IMR-90 (cell line): ENCODE measurements around the gene TTC24. TPM values are rescaled to one million over a fixed set of nuclear protein-coding genes. Genes with fewer than 3 reads are reported as not detected.

Experiments
- ATAC-seq: fragments of 200-7000 bp; cut with Tn5 transposase; 2 replicates; pipeline ENCODE4 v1.9.1; 2020; ENCODE audit warnings: low read depth, mild to moderate bottlenecking, moderate library complexity
- BruUV-seq: library from RNA; stranded (reverse); fragments of 400-500 nt; replicated peaks from 2 replicates; lab custom pipeline; 2021; lab: Mats Ljungman, UMichigan
- CTCF ChIA-PET: fragments of 300-600 bp; formaldehyde crosslinking; extraction: SDS; loops from one replicate; lab custom pipeline; 2021; ENCODE audit warnings: antibody characterized with exemption; lab: Yijun Ruan, JAX
- POLR2A ChIA-PET: fragments of 300-600 bp; sonication (Branson Sonifier 250); formaldehyde crosslinking; loops from one replicate; lab custom pipeline; 2022; ENCODE audit warnings: antibody characterized with exemption; ENCODE audit not compliant: unreplicated experiment; lab: Charles Lee
- DNase-seq: peaks from one replicate; pipeline ENCODE4 v3.0.0; 2013
- H2AFZ ChIP-seq: replicated peaks from 2 replicates; pipeline ENCODE3; 2013; ENCODE audit warnings: low read length, mild to moderate bottlenecking; ENCODE audit not compliant: poor library complexity
- H2AK5ac ChIP-seq: 2 replicates; pipeline ENCODE4 v1.6.1; 2013; ENCODE audit warnings: low read depth, low read length, inconsistent platforms
- H2AK9ac ChIP-seq: replicated peaks from 2 replicates; pipeline ENCODE3; 2013; ENCODE audit warnings: mild to moderate bottlenecking, low read depth, low read length, moderate library complexity; ENCODE audit not compliant: poor library complexity
- H2BK120ac ChIP-seq: 2 replicates; pipeline ENCODE4 v1.6.1; 2013; ENCODE audit warnings: low read depth, low read length, inconsistent platforms
- H2BK15ac ChIP-seq: 3 replicates; pipeline ENCODE4 v1.6.1; 2013; ENCODE audit warnings: low read depth, low read length, inconsistent platforms
- H2BK20ac ChIP-seq: 2 replicates; pipeline ENCODE4 v1.6.1; 2013; ENCODE audit warnings: low read depth, mild to moderate bottlenecking, inconsistent platforms, low read length, moderate library complexity
- H2BK5ac ChIP-seq: 2 replicates; pipeline ENCODE4 v1.6.1; 2013; ENCODE audit warnings: mild to moderate bottlenecking, low read depth, low read length, inconsistent platforms; ENCODE audit not compliant: poor library complexity, severe bottlenecking
- H3K14ac ChIP-seq: replicated peaks from 2 replicates; pipeline ENCODE4 v1.6.1; 2013; ENCODE audit warnings: low read depth, low read length, inconsistent platforms
- H3K18ac ChIP-seq: 2 replicates; pipeline ENCODE4 v1.6.1; 2013; ENCODE audit warnings: low read depth, low read length, control low read depth
- H3K23ac ChIP-seq: 2 replicates; pipeline ENCODE4 v1.6.1; 2013; ENCODE audit warnings: low read depth, low read length, inconsistent platforms
- H3K27ac ChIP-seq: 2 replicates; pipeline ENCODE4 v1.5.1; 2013; ENCODE audit warnings: mild to moderate bottlenecking, control low read depth, low read length; ENCODE audit not compliant: insufficient read depth
- H3K27me3 ChIP-seq: 2 replicates; pipeline ENCODE4 v1.6.1; 2013; ENCODE audit warnings: low read length; ENCODE audit not compliant: control insufficient read depth, insufficient read depth
- H3K36me3 ChIP-seq: 2 replicates; pipeline ENCODE4 v1.6.1; 2013; ENCODE audit warnings: low read length, mixed read lengths; ENCODE audit not compliant: control insufficient read depth, insufficient read depth
- H3K4ac ChIP-seq: 2 replicates; pipeline ENCODE4 v1.6.1; 2013; ENCODE audit warnings: low read depth, low read length, inconsistent platforms
- H3K4me1 ChIP-seq: 2 replicates; pipeline ENCODE4 v1.6.1; 2013; ENCODE audit warnings: low read length, mixed read lengths; ENCODE audit not compliant: control insufficient read depth, insufficient read depth
- H3K4me2 ChIP-seq: 2 replicates; pipeline ENCODE4 v1.6.1; 2013; ENCODE audit warnings: low read depth, mild to moderate bottlenecking, control low read depth, low read length, moderate library complexity
- H3K4me3 ChIP-seq: 2 replicates; pipeline ENCODE4 v1.5.1; 2013; ENCODE audit warnings: low read depth, mild to moderate bottlenecking, control low read depth, low read length, moderate library complexity; ENCODE audit not compliant: insufficient read depth
- H3K56ac ChIP-seq: 2 replicates; pipeline ENCODE4 v1.6.1; 2013; ENCODE audit warnings: low read length, inconsistent platforms; ENCODE audit not compliant: insufficient read depth; ENCODE audit errors: extremely low read depth
- H3K79me1 ChIP-seq, 2 experiments: 2 replicates each; pipeline ENCODE4 v1.6.1; 2013; ENCODE audit warnings: low read length in 2 of 2, inconsistent platforms in 1 of 2, low read depth in 1 of 2
- H3K9ac ChIP-seq: 2 replicates; pipeline ENCODE4 v1.6.1; 2013; ENCODE audit warnings: low read depth, low read length, control low read depth
- H3K9me1 ChIP-seq: 2 replicates; pipeline ENCODE4 v1.6.1; 2013; ENCODE audit warnings: low read length, inconsistent platforms; ENCODE audit not compliant: insufficient read depth
- H3K9me3 ChIP-seq: 2 replicates; pipeline ENCODE4 v1.6.1; 2013; ENCODE audit warnings: low read length; ENCODE audit not compliant: control insufficient read depth, insufficient read depth
- H4K20me1 ChIP-seq: 2 replicates; pipeline ENCODE4 v1.6.1; 2013; ENCODE audit warnings: low read length, inconsistent platforms; ENCODE audit not compliant: insufficient read depth
- H4K5ac ChIP-seq: 2 replicates; pipeline ENCODE4 v1.6.1; 2013; ENCODE audit warnings: mild to moderate bottlenecking, low read depth, low read length, control low read depth
- H4K8ac ChIP-seq, 2 experiments: 2 replicates each; pipeline ENCODE4 v1.6.1; 2013; ENCODE audit warnings: low read depth in 2 of 2, low read length in 2 of 2, control low read depth in 1 of 2, inconsistent platforms in 1 of 2
- H4K91ac ChIP-seq: 2 replicates; pipeline ENCODE4 v1.6.1; 2013; ENCODE audit warnings: low read depth, low read length, inconsistent platforms; ENCODE audit not compliant: insufficient read depth
- MXI1 ChIP-seq: IDR thresholded peaks from 2 replicates; pipeline ENCODE4 v1.6.1; 2012; ENCODE audit warnings: low read depth, mild to moderate bottlenecking, low read length, moderate library complexity, borderline replicate concordance
- SMC3 ChIP-seq: fragments of 150-350 bp; IDR thresholded peaks from 2 replicates; pipeline ENCODE4 v1.6.1; 2016; ENCODE audit warnings: low read depth, mild to moderate bottlenecking, antibody characterized with exemption, low read length, moderate library complexity
- WGBS, 2 experiments: methylation state at CpG; one replicate each; pipeline versions ENCODE4 v1.1.5 to v1.1.7; 2013; ENCODE audit warnings: missing lambda C conversion rate in 2 of 2; ENCODE audit not compliant: insufficient read length in 1 of 2; ENCODE audit errors: extremely low coverage in 2 of 2; 5-methylcytosine and 5-hydroxymethylcytosine counted together
- dilution Hi-C: fragments of 300-500 bp; cut with HindIII; formaldehyde crosslinking; loops from one replicate; pipeline ENCODE4 v1.14.3; 2018; ENCODE audit warnings: low sequenced_read_pairs; ENCODE audit not compliant: unreplicated experiment
- in situ Hi-C: fragments of 300-500 bp; cut with MboI; formaldehyde crosslinking; loops from 3 replicates; pipeline ENCODE4 v1.14.3; 2019; ENCODE audit warnings: low sequenced_read_pairs, inconsistent platforms, mixed read lengths
- intact Hi-C: fragments of 100-400 bp; cut with micrococcal nuclease; formaldehyde crosslinking; loops from 2 replicates; pipeline ENCODE4 v1.10.0; 2022
- polyA plus RNA-seq, 3 experiments: library from polyadenylated mRNA; depleted of rRNA; stranded (reverse); fragments of >200 nt; gene quantifications; 2 replicates each; pipeline ENCODE4 v1.2.3, GENCODE V29; 2012; ENCODE audit warnings: low replicate concordance in 1 of 3
- total RNA-seq: library from RNA; depleted of rRNA; stranded (reverse); fragments of >200 nt; gene quantifications from 2 replicates; pipeline ENCODE4 v1.2.3, GENCODE V29; 2012
- TF ChIP-seq, protein P1 (sequence below): fragments of 150-350 bp; IDR thresholded peaks from 2 replicates; pipeline ENCODE4 v1.6.1; 2016; ENCODE audit warnings: low read depth, mild to moderate bottlenecking, low read length, moderate library complexity, borderline replicate concordance

The TTC24 gene
- total and polyA plus RNA-seq, 2 of the 4 experiments (the other 2 are of a cell fraction) = not detected

DNA sequence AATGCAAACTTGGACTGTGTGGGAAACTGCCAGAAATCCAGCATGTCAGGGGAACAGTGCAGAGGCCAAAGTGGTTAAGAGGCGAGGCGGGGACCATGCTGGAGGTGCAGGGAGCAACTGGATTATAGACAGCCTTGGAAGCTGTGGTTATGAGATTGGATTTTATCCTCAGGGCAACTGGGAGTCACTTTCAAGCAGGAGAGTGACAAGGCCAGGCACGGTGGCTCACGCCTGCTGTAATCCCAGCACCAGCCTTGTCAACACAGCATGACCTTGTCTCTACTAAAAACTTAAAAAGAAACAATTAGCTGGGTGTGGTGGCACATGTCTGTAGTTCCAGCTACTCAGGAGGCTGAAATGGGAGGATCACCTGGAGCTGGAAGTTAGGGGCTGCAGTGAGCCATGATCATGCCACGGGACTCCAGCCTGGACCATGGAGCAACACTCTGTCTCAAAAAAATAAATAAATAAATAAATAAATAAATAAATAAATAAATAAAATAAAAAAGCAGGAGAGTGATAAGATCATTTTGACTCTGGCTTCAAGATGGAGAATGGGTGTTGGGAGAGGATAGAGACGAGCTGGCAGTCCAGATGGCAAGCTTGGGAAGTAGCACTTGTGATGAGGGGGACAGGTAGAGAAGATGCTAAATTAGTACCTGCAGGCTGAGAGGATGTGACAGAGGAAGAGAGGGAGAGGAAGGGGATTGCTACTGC is 43.2 kb downstream of the TTC24 start:
- Histone ChIP-seq H3K9ac (no peak overlapping the region), H4K8ac (no peak overlapping the region), H3K9me1 (no peaks in the 10 kb centered on the region), H3K4ac (no peak overlapping the region), H4K5ac (no peak overlapping the region), H3K4me3 (no peak overlapping the region), H3K14ac (no peak overlapping the region), H3K56ac (no peak overlapping the region), H3K4me1 (peaks cover 4% of the 10 kb centered on the region), H4K20me1 (peaks cover 7% of the 10 kb centered on the region), H3K27ac (no peak overlapping the region), H3K79me1 (no peaks in the 10 kb centered on the region), H3K4me2 (no peak overlapping the region), H3K27me3 (peaks cover 70% of the 10 kb centered on the region), H2BK20ac (no peak overlapping the region), H3K18ac (no peak overlapping the region), H2AK5ac (no peak overlapping the region), H2AK9ac (no peak overlapping the region), H2AFZ (no peak overlapping the region), H2BK5ac (no peak overlapping the region), H3K9me3 (no peaks in the 10 kb centered on the region), H3K36me3 (no peaks in the 10 kb centered on the region), H2BK15ac (no peak overlapping the region), H2BK120ac (no peak overlapping the region), H4K91ac (no peak overlapping the region), H3K23ac (no peak overlapping the region)
- intact Hi-C loops (no loop called here), dilution Hi-C loops (no loop called here), in situ Hi-C loops (loop anchor here (5.0 kb wide), 1 partner anchor 35 kb away; no protein-coding TSS in a partner anchor)
- DNase-seq (no peak), ATAC-seq (no peak)
- ChIA-PET CTCF (no interaction called here), POLR2A (interaction anchor here (0.6 kb wide), 1 partner anchor 17 kb away, joined by 3 read pairs; no protein-coding TSS in a partner anchor)
- WGBS, 2 experiments = 65% methylated on average over 2 of the region's 6 CpGs; no CpG with 5 or more reads in 1 of the 2 experiments
- TF ChIP-seq MXI1 = no peak
- TF ChIP-seq, protein P1, sequence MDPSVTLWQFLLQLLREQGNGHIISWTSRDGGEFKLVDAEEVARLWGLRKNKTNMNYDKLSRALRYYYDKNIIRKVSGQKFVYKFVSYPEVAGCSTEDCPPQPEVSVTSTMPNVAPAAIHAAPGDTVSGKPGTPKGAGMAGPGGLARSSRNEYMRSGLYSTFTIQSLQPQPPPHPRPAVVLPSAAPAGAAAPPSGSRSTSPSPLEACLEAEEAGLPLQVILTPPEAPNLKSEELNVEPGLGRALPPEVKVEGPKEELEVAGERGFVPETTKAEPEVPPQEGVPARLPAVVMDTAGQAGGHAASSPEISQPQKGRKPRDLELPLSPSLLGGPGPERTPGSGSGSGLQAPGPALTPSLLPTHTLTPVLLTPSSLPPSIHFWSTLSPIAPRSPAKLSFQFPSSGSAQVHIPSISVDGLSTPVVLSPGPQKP = no peak
- TF ChIP-seq SMC3 = no peak
- BruUV-seq = no TSS peak
